ENCODE data around the gene TOM1L1.

Gene TOM1L1

GRCh38 chr17:54982399-54982798, 81.7 kb downstream of the TOM1L1 start:
- H3K4me1 ChIP-seq (ENCODE audit: insufficient read depth, low read length, severe bottlenecking), result no peaks in the 10 kb centered on the region
- H3K9me3 ChIP-seq (ENCODE audit: low read length), result peaks cover 7% of the 10 kb centered on the region; the same call in 1 of the 2 replicates
- no peak overlapping the region for H3K9ac ChIP-seq (ENCODE audit: low read length)
- H3K27ac ChIP-seq (ENCODE audit: low read depth, low read length, poor library complexity, severe bottlenecking), result no peak overlapping the region
- H3K4me2 ChIP-seq (ENCODE audit: low read length), result no peak overlapping the region
- H4K20me1 ChIP-seq (ENCODE audit: insufficient read depth, low read length), result no peaks in the 10 kb centered on the region
- no peaks in the 10 kb centered on the region for H3K27me3 ChIP-seq (ENCODE audit: insufficient read depth, low read length)
- no peak overlapping the region for H3K4me3 ChIP-seq (ENCODE audit: low read depth, low read length, poor library complexity, severe bottlenecking)
- TF ChIP-seq EZH2 (IDR thresholded peaks at IDR 0.05; ENCODE audit: borderline replicate concordance, low read length) (no peak), CTCF (IDR thresholded peaks at IDR 0.05; ENCODE audit: low read length) (no peak)
- no peaks in the 10 kb centered on the region for H3K9me2 ChIP-seq (ENCODE audit: low read depth, low read length)
- H3F3A ChIP-seq (ENCODE audit: insufficient read depth, low read length), result no peaks in the 10 kb centered on the region
- no peak overlapping the region for H2AFZ ChIP-seq (ENCODE audit: low read length)
- no peaks in the 10 kb centered on the region; the same call in 1 of the 2 replicates for H3K36me3 ChIP-seq (ENCODE audit: insufficient read depth, low read length)
- H3K79me2 ChIP-seq (ENCODE audit: insufficient read depth, low read length), result no peaks in the 10 kb centered on the region

GRCh38 chr17:54983260-54983659, 82.6 kb downstream of the TOM1L1 start:
- peaks cover 7% of the 10 kb centered on the region; the same call in 1 of the 2 replicates for H3K9me3 ChIP-seq (ENCODE audit: low read length)
- no peaks in the 10 kb centered on the region for H3K27me3 ChIP-seq (ENCODE audit: insufficient read depth, low read length)
- no peak overlapping the region for H3K4me2 ChIP-seq (ENCODE audit: low read length)
- no peaks in the 10 kb centered on the region for H3F3A ChIP-seq (ENCODE audit: insufficient read depth, low read length)
- H3K4me3 ChIP-seq (ENCODE audit: low read depth, low read length, poor library complexity, severe bottlenecking), result no peak overlapping the region
- no peak overlapping the region for H3K9ac ChIP-seq (ENCODE audit: low read length)
- no peaks in the 10 kb centered on the region for H4K20me1 ChIP-seq (ENCODE audit: insufficient read depth, low read length)
- no peaks in the 10 kb centered on the region; the same call in 1 of the 2 replicates for H3K36me3 ChIP-seq (ENCODE audit: insufficient read depth, low read length)
- H3K79me2 ChIP-seq (ENCODE audit: insufficient read depth, low read length), result no peaks in the 10 kb centered on the region
- no peaks in the 10 kb centered on the region for H3K4me1 ChIP-seq (ENCODE audit: insufficient read depth, low read length, severe bottlenecking)
- TF ChIP-seq EZH2 (IDR thresholded peaks at IDR 0.05; ENCODE audit: borderline replicate concordance, low read length), result no peak
- TF ChIP-seq CTCF (IDR thresholded peaks at IDR 0.05; ENCODE audit: low read length), result no peak
- no peak overlapping the region for H3K27ac ChIP-seq (ENCODE audit: low read depth, low read length, poor library complexity, severe bottlenecking)
- no peaks in the 10 kb centered on the region for H3K9me2 ChIP-seq (ENCODE audit: low read depth, low read length)
- no peak overlapping the region for H2AFZ ChIP-seq (ENCODE audit: low read length)

- no peaks in the 10 kb centered on the region for H4K20me1 ChIP-seq (ENCODE audit: insufficient read depth, low read length)
- H3K27me3 ChIP-seq (ENCODE audit: insufficient read depth, low read length), result no peaks in the 10 kb centered on the region
- no peak overlapping the region for H3K4me2 ChIP-seq (ENCODE audit: low read length)
- H3K9me2 ChIP-seq (ENCODE audit: low read depth, low read length), result no peaks in the 10 kb centered on the region
- no peaks in the 10 kb centered on the region; the same call in 1 of the 2 replicates for H3K36me3 ChIP-seq (ENCODE audit: insufficient read depth, low read length)
- no peaks in the 10 kb centered on the region for H3F3A ChIP-seq (ENCODE audit: insufficient read depth, low read length)
- no peak overlapping the region for H2AFZ ChIP-seq (ENCODE audit: low read length)
- H3K4me3 ChIP-seq (ENCODE audit: low read depth, low read length, poor library complexity, severe bottlenecking), result no peak overlapping the region
- no peak overlapping the region for H3K9ac ChIP-seq (ENCODE audit: low read length)
- H3K27ac ChIP-seq (ENCODE audit: low read depth, low read length, poor library complexity, severe bottlenecking), result no peak overlapping the region
- H3K9me3 ChIP-seq (ENCODE audit: low read length), result no peaks in the 10 kb centered on the region; the same call in 1 of the 2 replicates
- H3K79me2 ChIP-seq (ENCODE audit: insufficient read depth, low read length), result no peaks in the 10 kb centered on the region
- H3K4me1 ChIP-seq (ENCODE audit: insufficient read depth, low read length, severe bottlenecking), result no peaks in the 10 kb centered on the region
- TF ChIP-seq CTCF (IDR thresholded peaks at IDR 0.05; ENCODE audit: low read length) (no peak), EZH2 (IDR thresholded peaks at IDR 0.05; ENCODE audit: borderline replicate concordance, low read length) (no peak)
These were observed 84.8 kb downstream of the TOM1L1 start for GRCh38 chr17:54985476-54985875.
